HG02938 (cell line): ENCODE measurements around the gene RAB14.
A peak's percentile ranks its signal among the peaks of the same experiment; 100 is the strongest.

Source experiments
- ATAC-seq: cut with Tn5 transposase; IDR thresholded peaks from one replicate; pipeline ENCODE4 v1.9.1; 2021; ENCODE audit warnings: mild to moderate bottlenecking, moderate library complexity; ENCODE audit not compliant: unreplicated experiment

RAB14 gene

GRCh38 chr9:121201738-121202533, at the start of gene RAB14:
RAB14 (minus strand) TSS chr9:121201869; CDS start chr9:121193412, 8,457 bp downstream.
- ATAC-seq = peak; percentile 80

- ATAC-seq = no peak
Observed at GRCh38 chr9:121249563-121249962, 47.9 kb upstream of the RAB14 start.

- ATAC-seq = no peak
Observed at GRCh38 chr9:121246821-121247561, 45.3 kb upstream of the RAB14 start.

GRCh38 chr9:121242959-121243346, 41.3 kb upstream of the RAB14 start:
- no peak for ATAC-seq

- no peak for ATAC-seq
Observed at GRCh38 chr9:121242219-121242958, 40.7 kb upstream of the RAB14 start.

- ATAC-seq = no peak
Observed at GRCh38 chr9:121240472-121241135, 38.9 kb upstream of the RAB14 start.

GRCh38 chr9:121239851-121240250, 38.2 kb upstream of the RAB14 start:
- ATAC-seq = no peak

- no peak for ATAC-seq
Observed at GRCh38 chr9:121239071-121239470, 37.4 kb upstream of the RAB14 start.

- no peak for ATAC-seq
Observed at GRCh38 chr9:121237916-121238315, 36.2 kb upstream of the RAB14 start.

- ATAC-seq = no peak
Observed at GRCh38 chr9:121235512-121235911, 33.8 kb upstream of the RAB14 start.

GRCh38 chr9:121234832-121235161, 33.1 kb upstream of the RAB14 start:
- ATAC-seq = no peak

- no peak for ATAC-seq
Observed at GRCh38 chr9:121233906-121234831, 32.5 kb upstream of the RAB14 start.

- ATAC-seq = no peak
Observed at GRCh38 chr9:121232251-121232650, 30.6 kb upstream of the RAB14 start.

GRCh38 chr9:121230256-121230655, 28.6 kb upstream of the RAB14 start:
- ATAC-seq = no peak

GRCh38 chr9:121227862-121228261, 26.2 kb upstream of the RAB14 start:
- no peak for ATAC-seq

- ATAC-seq = no peak
Observed at GRCh38 chr9:121226175-121226574, 24.5 kb upstream of the RAB14 start.

- ATAC-seq = no peak
Observed at GRCh38 chr9:121225240-121225639, 23.6 kb upstream of the RAB14 start.

GRCh38 chr9:121222524-121223171, 21.0 kb upstream of the RAB14 start:
- no peak for ATAC-seq

- ATAC-seq = no peak
Observed at GRCh38 chr9:121221664-121222055, 20.0 kb upstream of the RAB14 start.
